ENCODE measurements around the gene EEF2K. TPM values are rescaled to one million over a fixed set of nuclear protein-coding genes. Genes with fewer than 3 reads are reported as not detected.

Gene EEF2K
- total RNA-seq, 1 experiment from 2014 or later: 15.9 TPM

DNA sequence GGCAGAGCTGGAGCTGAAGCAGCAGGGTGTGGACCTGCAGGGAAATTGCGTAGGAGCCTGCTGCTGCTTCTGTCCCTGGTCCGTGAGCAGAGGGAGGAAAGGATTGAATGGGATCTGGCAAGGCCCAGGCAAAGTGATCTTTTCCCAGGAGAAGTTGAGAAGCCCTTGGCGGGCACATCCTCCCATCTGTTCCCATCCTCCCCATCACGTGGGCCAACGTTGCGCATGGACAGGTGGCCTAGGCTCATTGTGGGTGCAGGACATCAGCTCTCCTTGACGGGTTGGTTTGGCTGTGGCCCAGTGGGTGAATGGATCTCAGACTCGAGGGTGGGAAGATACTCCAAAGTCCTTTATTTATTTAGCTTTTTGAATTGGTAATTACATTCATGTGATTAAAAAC lies 61.7 kb downstream of the EEF2K start:
- Mint-ChIP-seq H3K4me1 (ENCODE audit: insufficient read depth, unreplicated experiment) (peaks cover 4% of the 10 kb centered on the region), H3K36me3 (ENCODE audit: insufficient read depth, unreplicated experiment) (peaks cover 74% of the 10 kb centered on the region), H3K27ac (ENCODE audit: low read depth, unreplicated experiment) (no peak overlapping the region), H3K27me3 (ENCODE audit: insufficient read depth, unreplicated experiment) (no peaks in the 10 kb centered on the region), H3K9me3 (ENCODE audit: unreplicated experiment) (no peaks in the 10 kb centered on the region), H3K4me3 (ENCODE audit: unreplicated experiment) (no peak overlapping the region)
- ChIA-PET CTCF (interaction anchor here (0.6 to 0.9 kb wide), 3 partner anchors 28 to 140 kb away, joined by 3 read pairs; no protein-coding TSS in a partner anchor), POLR2A (interaction anchor here (0.7 to 1.0 kb wide), 2 partner anchors 17 to 29 kb away, joined by 4 to 5 read pairs; no protein-coding TSS in a partner anchor)
- intact Hi-C loops (cut with micrococcal nuclease): no loop called here
- no peak for DNase-seq (ENCODE audit: unreplicated experiment)
- TF ChIP-seq, protein P1, sequence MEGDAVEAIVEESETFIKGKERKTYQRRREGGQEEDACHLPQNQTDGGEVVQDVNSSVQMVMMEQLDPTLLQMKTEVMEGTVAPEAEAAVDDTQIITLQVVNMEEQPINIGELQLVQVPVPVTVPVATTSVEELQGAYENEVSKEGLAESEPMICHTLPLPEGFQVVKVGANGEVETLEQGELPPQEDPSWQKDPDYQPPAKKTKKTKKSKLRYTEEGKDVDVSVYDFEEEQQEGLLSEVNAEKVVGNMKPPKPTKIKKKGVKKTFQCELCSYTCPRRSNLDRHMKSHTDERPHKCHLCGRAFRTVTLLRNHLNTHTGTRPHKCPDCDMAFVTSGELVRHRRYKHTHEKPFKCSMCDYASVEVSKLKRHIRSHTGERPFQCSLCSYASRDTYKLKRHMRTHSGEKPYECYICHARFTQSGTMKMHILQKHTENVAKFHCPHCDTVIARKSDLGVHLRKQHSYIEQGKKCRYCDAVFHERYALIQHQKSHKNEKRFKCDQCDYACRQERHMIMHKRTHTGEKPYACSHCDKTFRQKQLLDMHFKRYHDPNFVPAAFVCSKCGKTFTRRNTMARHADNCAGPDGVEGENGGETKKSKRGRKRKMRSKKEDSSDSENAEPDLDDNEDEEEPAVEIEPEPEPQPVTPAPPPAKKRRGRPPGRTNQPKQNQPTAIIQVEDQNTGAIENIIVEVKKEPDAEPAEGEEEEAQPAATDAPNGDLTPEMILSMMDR (IDR thresholded peaks at IDR 0.05; ENCODE audit: unreplicated experiment): no peak
- BruUV-seq (replicated peaks): no TSS peak

DNA sequence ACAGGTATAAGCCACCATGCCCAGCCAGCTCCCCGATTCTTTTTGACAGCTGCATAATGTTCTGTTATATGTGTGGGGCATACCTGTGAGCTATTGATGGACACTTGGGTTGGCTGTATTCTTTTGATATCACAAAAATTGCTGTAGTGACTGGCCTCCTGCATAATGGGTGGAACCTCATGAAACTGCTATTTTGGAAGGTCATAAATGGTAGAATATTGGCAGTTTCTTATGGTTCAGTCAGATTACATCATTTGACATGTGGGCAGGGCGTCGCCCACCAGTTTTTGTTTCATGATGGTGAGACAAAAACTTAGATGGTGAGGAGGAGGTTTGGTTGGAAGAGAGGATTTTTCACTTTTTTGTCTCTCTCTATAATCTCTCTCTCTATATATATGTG lies 64.4 kb downstream of the EEF2K start:
- DNase-seq (ENCODE audit: unreplicated experiment): no peak
- peaks cover 64% of the 10 kb centered on the region for H3K36me3 Mint-ChIP-seq (ENCODE audit: insufficient read depth, unreplicated experiment)
- TF ChIP-seq, protein P1 (IDR thresholded peaks at IDR 0.05; ENCODE audit: unreplicated experiment): no peak
- ChIA-PET CTCF (no interaction called here), POLR2A (no interaction called here)
- intact Hi-C loops (cut with micrococcal nuclease): no loop called here
- no TSS peak for BruUV-seq (replicated peaks)
- no peaks in the 10 kb centered on the region for H3K27me3 Mint-ChIP-seq (ENCODE audit: insufficient read depth, unreplicated experiment)
- no peak overlapping the region for H3K4me3 Mint-ChIP-seq (ENCODE audit: unreplicated experiment)
- no peak overlapping the region for H3K27ac Mint-ChIP-seq (ENCODE audit: low read depth, unreplicated experiment)
- peaks cover 4% of the 10 kb centered on the region for H3K4me1 Mint-ChIP-seq (ENCODE audit: insufficient read depth, unreplicated experiment)
- H3K9me3 Mint-ChIP-seq (ENCODE audit: unreplicated experiment): no peaks in the 10 kb centered on the region

DNA sequence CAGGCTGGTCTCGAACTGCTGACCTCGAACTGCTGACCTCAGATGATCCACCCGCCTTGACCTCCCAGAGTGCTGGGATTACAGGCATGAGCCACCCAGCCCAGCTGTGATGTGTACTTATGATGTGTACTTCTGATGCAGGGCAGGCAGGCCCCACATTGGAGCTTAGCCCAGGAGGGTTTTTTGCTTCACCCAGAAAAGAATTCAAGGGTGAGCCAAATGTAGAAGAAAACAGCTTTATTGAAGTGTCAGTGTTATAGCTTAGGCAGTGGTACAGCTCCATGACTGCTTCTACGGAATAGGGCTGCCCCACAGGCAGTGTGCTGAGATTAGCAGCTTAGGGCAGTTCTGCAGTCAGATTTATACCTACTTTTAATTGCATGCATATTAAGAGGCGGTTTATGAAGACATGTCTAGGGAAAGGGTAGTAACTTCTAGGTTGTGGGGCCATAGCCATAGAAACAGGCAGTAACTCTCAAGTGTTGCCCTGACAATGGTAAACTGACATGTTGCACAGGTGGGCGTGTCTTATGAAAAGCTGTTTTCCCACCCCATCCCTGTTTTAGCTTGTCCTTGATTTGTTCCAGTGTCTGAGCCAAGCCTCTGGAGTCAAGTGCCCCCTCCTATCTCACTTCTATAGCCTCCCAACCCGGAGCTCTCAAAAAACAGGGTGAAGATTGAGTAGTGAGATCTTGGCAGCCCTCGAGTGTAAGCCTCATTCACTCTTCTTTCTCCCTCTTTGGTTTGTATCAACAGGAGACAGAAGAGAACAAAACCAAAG lies 67.0 kb downstream of the EEF2K start:
- H3K4me1 Mint-ChIP-seq (ENCODE audit: insufficient read depth, unreplicated experiment): peaks cover 4% of the 10 kb centered on the region
- no TSS peak for BruUV-seq (replicated peaks)
- no peaks in the 10 kb centered on the region for H3K9me3 Mint-ChIP-seq (ENCODE audit: unreplicated experiment)
- no peak overlapping the region for H3K4me3 Mint-ChIP-seq (ENCODE audit: unreplicated experiment)
- TF ChIP-seq, protein P1 (IDR thresholded peaks at IDR 0.05; ENCODE audit: unreplicated experiment): no peak
- ChIA-PET POLR2A (interaction anchor here (0.7 kb wide), 1 partner anchor 10 kb away, joined by 3 read pairs; no protein-coding TSS in a partner anchor), CTCF (interaction anchor here (0.7 to 0.9 kb wide), 2 partner anchors 9 to 34 kb away, joined by 3 read pairs; no protein-coding TSS in a partner anchor)
- no peak for DNase-seq (ENCODE audit: unreplicated experiment)
- H3K27me3 Mint-ChIP-seq (ENCODE audit: insufficient read depth, unreplicated experiment): no peaks in the 10 kb centered on the region
- H3K36me3 Mint-ChIP-seq (ENCODE audit: insufficient read depth, unreplicated experiment): peaks cover 62% of the 10 kb centered on the region
- peak overlapping the region; percentile 73 for H3K27ac Mint-ChIP-seq (ENCODE audit: low read depth, unreplicated experiment)
- intact Hi-C loops (cut with micrococcal nuclease): no loop called here

- BruUV-seq (replicated peaks): no TSS peak
Measured at GRCh38 chr16:22274916-22275315, 68.8 kb downstream of the EEF2K start.

More at GRCh38 chr16:22274916-22275315, 68.8 kb downstream of the EEF2K start:
- intact Hi-C loops (cut with micrococcal nuclease): no loop called here
- Mint-ChIP-seq H3K36me3 (ENCODE audit: insufficient read depth, unreplicated experiment) (peaks cover 67% of the 10 kb centered on the region), H3K4me3 (ENCODE audit: unreplicated experiment) (no peak overlapping the region), H3K27me3 (ENCODE audit: insufficient read depth, unreplicated experiment) (no peaks in the 10 kb centered on the region), H3K9me3 (ENCODE audit: unreplicated experiment) (no peaks in the 10 kb centered on the region), H3K4me1 (ENCODE audit: insufficient read depth, unreplicated experiment) (peaks cover 4% of the 10 kb centered on the region), H3K27ac (ENCODE audit: low read depth, unreplicated experiment) (no peak overlapping the region)
- DNase-seq (ENCODE audit: unreplicated experiment): no peak
- ChIA-PET CTCF (no interaction called here), POLR2A (interaction anchor here (0.9 kb wide), 1 partner anchor 53 kb away, joined by 4 read pairs; no protein-coding TSS in a partner anchor)
- TF ChIP-seq, protein P1 (IDR thresholded peaks at IDR 0.05; ENCODE audit: unreplicated experiment): no peak

All from MCF 10A (cell line).